Mesendoderm (in vitro differentiated cells): ENCODE data around the gene YY2.
A peak's percentile ranks its signal among the peaks of the same experiment; 100 is the strongest.

Experiments
- DNase-seq: peaks from one replicate; pipeline ENCODE4 v3.0.0; 2013
- H2AK5ac ChIP-seq: 2 replicates; pipeline ENCODE4 v1.6.1; 2013; ENCODE audit warnings: low read length, inconsistent platforms
- H2BK120ac ChIP-seq: 2 replicates; pipeline ENCODE4 v1.6.1; 2013; ENCODE audit warnings: low read depth, mild to moderate bottlenecking, low read length, moderate library complexity, mixed read lengths
- H2BK15ac ChIP-seq: replicated peaks from 2 replicates; pipeline ENCODE4 v1.6.1; 2013; ENCODE audit warnings: low read depth, mild to moderate bottlenecking, moderate library complexity
- H2BK5ac ChIP-seq: 2 replicates; pipeline ENCODE4 v1.6.1; 2013; ENCODE audit warnings: low read length, inconsistent platforms
- H3K18ac ChIP-seq: 2 replicates; pipeline ENCODE4 v1.6.1; 2013; ENCODE audit warnings: mild to moderate bottlenecking, low read length, mixed read lengths
- H3K23ac ChIP-seq: one replicate; pipeline ENCODE4 v1.6.1; 2013; ENCODE audit warnings: low read length
- H3K27ac ChIP-seq: 2 replicates; pipeline ENCODE4 v1.5.1; 2013; ENCODE audit warnings: low read depth, mild to moderate bottlenecking, inconsistent platforms, low read length, moderate library complexity
- H3K27me3 ChIP-seq: 2 replicates; pipeline ENCODE4 v1.6.1; 2013; ENCODE audit warnings: low read length, control low read depth, mild to moderate bottlenecking, inconsistent platforms; ENCODE audit not compliant: insufficient read depth, poor library complexity
- H3K36me3 ChIP-seq: 2 replicates; pipeline ENCODE4 v1.6.1; 2013; ENCODE audit warnings: low read length, inconsistent platforms; ENCODE audit not compliant: control insufficient read depth, insufficient read depth
- H3K4ac ChIP-seq: one replicate; pipeline ENCODE4 v1.6.1; 2013; ENCODE audit warnings: low read depth, mild to moderate bottlenecking, low read length, moderate library complexity
- H3K4me1 ChIP-seq: 2 replicates; pipeline ENCODE4 v1.6.1; 2013; ENCODE audit warnings: low read depth, low read length, inconsistent platforms; ENCODE audit not compliant: control insufficient read depth
- H3K4me2 ChIP-seq: 2 replicates; pipeline ENCODE4 v1.6.1; 2013; ENCODE audit warnings: low read length
- H3K4me3 ChIP-seq: 2 replicates; pipeline ENCODE4 v1.5.1; 2013; ENCODE audit warnings: mild to moderate bottlenecking, low read length
- H3K56ac ChIP-seq: one replicate; pipeline ENCODE4 v1.6.1; 2013; ENCODE audit warnings: low read length
- H3K79me1 ChIP-seq: 2 replicates; pipeline ENCODE4 v1.6.1; 2013; ENCODE audit warnings: low read length, inconsistent platforms
- H3K79me2 ChIP-seq: 2 replicates; pipeline ENCODE4 v1.6.1; 2013; ENCODE audit warnings: mild to moderate bottlenecking, low read length; ENCODE audit not compliant: control insufficient read depth, insufficient read depth
- H3K9ac ChIP-seq: 2 replicates; pipeline ENCODE4 v1.6.1; 2013; ENCODE audit warnings: low read length, inconsistent platforms
- H4K5ac ChIP-seq: one replicate; pipeline ENCODE4 v1.6.1; 2013; ENCODE audit warnings: low read length
- H4K8ac ChIP-seq: one replicate; pipeline ENCODE4 v1.6.1; 2013; ENCODE audit warnings: low read depth, mild to moderate bottlenecking, control low read depth, low read length, moderate library complexity
- WGBS: extraction: QIAGEN DNeasy Blood & Tissue Kit; methylation state at CpG from one replicate; pipeline ENCODE4 v1.1.7; 2013; ENCODE audit warnings: low lambda C conversion rate, missing lambda C conversion rate; ENCODE audit not compliant: insufficient coverage; ENCODE audit errors: extremely low coverage; 5-methylcytosine and 5-hydroxymethylcytosine counted together

The YY2 gene

GRCh38 chrX:21881881-21882574, 26.2 kb downstream of the YY2 start:
- no CpG with 5 or more reads among the region's 3 CpGs for WGBS
- Histone ChIP-seq H2BK15ac (no peak overlapping the region), H3K4me1 (no peaks in the 10 kb centered on the region), H3K27ac (no peak overlapping the region), H3K79me1 (no peaks in the 10 kb centered on the region), H3K4me2 (no peak overlapping the region), H4K5ac (no peak overlapping the region), H3K9ac (no peak overlapping the region), H3K4me3 (no peak overlapping the region), H2BK120ac (no peak overlapping the region), H2AK5ac (no peak overlapping the region), H3K23ac (no peak overlapping the region), H4K8ac (no peak overlapping the region), H3K27me3 (no peaks in the 10 kb centered on the region), H3K18ac (no peak overlapping the region), H2BK5ac (no peak overlapping the region), H3K4ac (no peak overlapping the region), H3K56ac (no peak overlapping the region), H3K36me3 (no peaks in the 10 kb centered on the region), H3K79me2 (no peaks in the 10 kb centered on the region)
- no peak for DNase-seq

- Histone ChIP-seq H4K8ac (no peak overlapping the region), H3K23ac (no peak overlapping the region), H2BK15ac (no peak overlapping the region), H3K4me2 (no peak overlapping the region), H3K27me3 (no peaks in the 10 kb centered on the region), H3K79me2 (no peaks in the 10 kb centered on the region), H3K27ac (no peak overlapping the region), H2BK5ac (no peak overlapping the region), H3K9ac (no peak overlapping the region), H2BK120ac (no peak overlapping the region), H3K36me3 (no peaks in the 10 kb centered on the region), H3K4me3 (no peak overlapping the region), H3K4me1 (no peaks in the 10 kb centered on the region), H2AK5ac (no peak overlapping the region), H3K56ac (no peak overlapping the region), H3K4ac (no peak overlapping the region), H3K18ac (no peak overlapping the region), H3K79me1 (no peaks in the 10 kb centered on the region), H4K5ac (no peak overlapping the region)
- DNase-seq, result no peak
- no CpG with 5 or more reads among the region's 5 CpGs for WGBS
Observed at GRCh38 chrX:21883258-21883657, 27.5 kb downstream of the YY2 start.

- Histone ChIP-seq H3K4me2 (no peak overlapping the region), H3K56ac (no peak overlapping the region), H3K27me3 (no peaks in the 10 kb centered on the region), H3K79me1 (no peaks in the 10 kb centered on the region), H3K4me1 (no peaks in the 10 kb centered on the region), H3K36me3 (no peaks in the 10 kb centered on the region), H4K5ac (no peak overlapping the region), H3K79me2 (no peaks in the 10 kb centered on the region), H3K27ac (no peak overlapping the region), H4K8ac (no peak overlapping the region), H3K18ac (no peak overlapping the region), H2AK5ac (no peak overlapping the region), H3K23ac (no peak overlapping the region), H2BK120ac (no peak overlapping the region), H3K4me3 (no peak overlapping the region), H2BK5ac (no peak overlapping the region), H2BK15ac (no peak overlapping the region), H3K4ac (no peak overlapping the region), H3K9ac (no peak overlapping the region)
- peak; percentile 19 for DNase-seq
- no CpG with 5 or more reads among the region's 1 CpG for WGBS
Observed at GRCh38 chrX:21885568-21885967, 29.8 kb downstream of the YY2 start.

- no peak overlapping the region for H3K23ac ChIP-seq
- H3K79me1 ChIP-seq, result no peaks in the 10 kb centered on the region
- H3K4me3 ChIP-seq, result no peak overlapping the region
- H3K4me1 ChIP-seq, result no peaks in the 10 kb centered on the region
- no peaks in the 10 kb centered on the region for H3K36me3 ChIP-seq
- H3K27me3 ChIP-seq, result no peaks in the 10 kb centered on the region
- no peak overlapping the region for H4K8ac ChIP-seq
- H3K4me2 ChIP-seq, result no peak overlapping the region
- DNase-seq, result no peak
- no peak overlapping the region for H3K56ac ChIP-seq
- H2BK5ac ChIP-seq, result no peak overlapping the region
- H3K18ac ChIP-seq, result no peak overlapping the region
- no peak overlapping the region for H3K27ac ChIP-seq
- no peak overlapping the region for H4K5ac ChIP-seq
- H2BK120ac ChIP-seq, result no peak overlapping the region
- no peak overlapping the region for H3K9ac ChIP-seq
- no peaks in the 10 kb centered on the region for H3K79me2 ChIP-seq
- WGBS, result no CpG with 5 or more reads among the region's 2 CpGs
- H3K4ac ChIP-seq, result no peak overlapping the region
- no peak overlapping the region for H2AK5ac ChIP-seq
- no peak overlapping the region for H2BK15ac ChIP-seq
Observed at GRCh38 chrX:21905313-21905712, 49.5 kb downstream of the YY2 start.

GRCh38 chrX:21905953-21906352, 50.2 kb downstream of the YY2 start:
- Histone ChIP-seq H4K5ac (no peak overlapping the region), H3K79me1 (no peaks in the 10 kb centered on the region), H3K4me2 (no peak overlapping the region), H3K27ac (no peak overlapping the region), H2BK15ac (no peak overlapping the region), H3K9ac (no peak overlapping the region), H4K8ac (no peak overlapping the region), H3K27me3 (no peaks in the 10 kb centered on the region), H3K4ac (no peak overlapping the region), H3K56ac (no peak overlapping the region), H3K4me3 (no peak overlapping the region), H3K23ac (no peak overlapping the region), H3K4me1 (no peaks in the 10 kb centered on the region), H2AK5ac (no peak overlapping the region), H2BK5ac (no peak overlapping the region), H2BK120ac (no peak overlapping the region), H3K18ac (no peak overlapping the region), H3K36me3 (no peaks in the 10 kb centered on the region), H3K79me2 (no peaks in the 10 kb centered on the region)
- no peak for DNase-seq
- no CpG with 5 or more reads among the region's 3 CpGs for WGBS

- Histone ChIP-seq H3K27ac (no peak overlapping the region), H2AK5ac (no peak overlapping the region), H4K8ac (no peak overlapping the region), H3K4me3 (no peak overlapping the region), H2BK5ac (no peak overlapping the region), H3K9ac (no peak overlapping the region), H3K4me1 (no peaks in the 10 kb centered on the region), H3K23ac (no peak overlapping the region), H3K79me2 (no peaks in the 10 kb centered on the region), H3K4ac (no peak overlapping the region), H2BK15ac (no peak overlapping the region), H2BK120ac (no peak overlapping the region), H3K4me2 (no peak overlapping the region), H3K79me1 (no peaks in the 10 kb centered on the region), H3K36me3 (no peaks in the 10 kb centered on the region), H4K5ac (no peak overlapping the region), H3K27me3 (no peaks in the 10 kb centered on the region), H3K56ac (no peak overlapping the region), H3K18ac (no peak overlapping the region)
- no CpG with 5 or more reads among the region's 1 CpG for WGBS
- DNase-seq, result no peak
Observed at GRCh38 chrX:21907260-21907659, 51.5 kb downstream of the YY2 start.
